HUES48 (cell line): ENCODE measurements around the gene MAGI1.
A peak's percentile ranks its signal among the peaks of the same experiment; 100 is the strongest.

ENCODE experiments used
- H3K27ac ChIP-seq: one replicate; pipeline ENCODE4 v1.7.0; 2013; ENCODE audit warnings: low read depth, low read length, inconsistent platforms
- H3K27me3 ChIP-seq: 2 replicates; pipeline ENCODE4 v1.6.1; 2013; ENCODE audit warnings: mild to moderate bottlenecking, low read length; ENCODE audit not compliant: control insufficient read depth, insufficient read depth
- H3K36me3 ChIP-seq: 2 replicates; pipeline ENCODE4 v1.6.1; 2013; ENCODE audit warnings: low read length; ENCODE audit not compliant: control insufficient read depth, insufficient read depth
- H3K4me1 ChIP-seq: 2 replicates; pipeline ENCODE4 v1.6.1; 2013; ENCODE audit warnings: mild to moderate bottlenecking, low read length; ENCODE audit not compliant: control insufficient read depth, insufficient read depth
- H3K4me3 ChIP-seq: 2 replicates; pipeline ENCODE4 v1.5.1; 2013; ENCODE audit warnings: mild to moderate bottlenecking, low read depth, low read length
- H3K9ac ChIP-seq: 2 replicates; pipeline ENCODE4 v1.6.1; 2013; ENCODE audit warnings: mild to moderate bottlenecking, low read depth, low read length, moderate library complexity
- H3K9me3 ChIP-seq: 2 replicates; pipeline ENCODE4 v1.6.1; 2013; ENCODE audit warnings: low read length; ENCODE audit not compliant: control insufficient read depth, insufficient read depth

The MAGI1 gene

GRCh38 chr3:65971293-65972252, 67.1 kb downstream of the MAGI1 start:
- Histone ChIP-seq H3K36me3 (no peaks in the 10 kb centered on the region), H3K27me3 (no peaks in the 10 kb centered on the region), H3K9ac (no peak overlapping the region), H3K4me3 (no peak overlapping the region), H3K4me1 (peaks cover 8% of the 10 kb centered on the region; the same call in 1 of the 2 replicates), H3K9me3 (no peaks in the 10 kb centered on the region), H3K27ac (peak overlapping the region; percentile 46)

DNA sequence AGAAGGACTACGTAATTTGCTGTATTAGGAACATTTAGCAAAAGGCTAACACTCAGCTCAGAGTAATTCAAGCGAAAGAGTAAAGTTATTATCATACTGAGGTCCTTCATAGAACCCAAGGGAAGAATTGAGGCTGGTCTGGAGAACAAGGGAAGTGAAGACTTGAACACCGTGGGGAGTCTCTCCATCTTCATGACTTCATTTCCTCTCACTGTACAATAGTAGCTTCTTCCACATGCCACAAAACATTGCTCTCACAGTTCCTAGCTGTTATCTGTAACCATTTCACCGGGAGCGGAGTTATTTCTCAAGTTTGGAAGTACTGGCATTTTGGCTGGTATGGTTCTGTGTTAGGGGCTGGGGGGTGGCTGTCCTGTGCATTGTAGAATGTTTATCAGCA, 69.7 kb downstream of the MAGI1 start:
- Histone ChIP-seq H3K27ac (peak overlapping the region; percentile 26), H3K9me3 (no peaks in the 10 kb centered on the region), H3K36me3 (no peaks in the 10 kb centered on the region), H3K9ac (no peak overlapping the region), H3K4me1 (peaks cover 25% of the 10 kb centered on the region), H3K27me3 (no peaks in the 10 kb centered on the region), H3K4me3 (no peak overlapping the region)

DNA sequence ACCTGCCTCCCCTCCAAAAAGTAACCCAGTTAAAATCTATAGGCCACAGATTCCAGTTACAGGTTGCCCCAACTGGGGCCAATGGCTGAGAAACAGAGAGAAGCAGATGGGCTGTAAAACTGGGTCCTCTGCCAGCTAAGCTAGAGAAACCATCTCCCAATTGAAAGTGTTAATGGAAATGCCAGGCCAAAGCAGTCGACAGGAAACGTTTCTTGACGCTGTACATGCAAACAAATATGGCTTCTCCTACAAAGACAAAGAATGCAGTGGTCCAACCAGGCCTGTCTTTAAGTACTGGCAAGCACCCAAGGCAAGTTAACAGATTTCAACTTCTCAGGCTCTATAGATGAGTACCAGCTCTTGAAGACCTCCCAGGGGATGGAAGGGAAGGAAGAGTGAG, 71.3 kb downstream of the MAGI1 start:
- peaks cover 30% of the 10 kb centered on the region for H3K4me1 ChIP-seq

GRCh38 chr3:65964838-65965237, 73.9 kb downstream of the MAGI1 start:
- H3K27me3 ChIP-seq, result no peaks in the 10 kb centered on the region
- H3K27ac ChIP-seq, result peak overlapping the region; percentile 93
- no peaks in the 10 kb centered on the region for H3K9me3 ChIP-seq
- no peak overlapping the region for H3K4me3 ChIP-seq
- H3K4me1 ChIP-seq, result peaks cover 25% of the 10 kb centered on the region
- H3K36me3 ChIP-seq, result no peaks in the 10 kb centered on the region
- no peak overlapping the region for H3K9ac ChIP-seq

More for the DNA sequence above, 71.3 kb downstream of the MAGI1 start:
- Histone ChIP-seq H3K9ac (no peak overlapping the region), H3K27ac (no peak overlapping the region), H3K27me3 (no peaks in the 10 kb centered on the region), H3K36me3 (no peaks in the 10 kb centered on the region), H3K4me3 (no peak overlapping the region), H3K9me3 (no peaks in the 10 kb centered on the region)

DNA sequence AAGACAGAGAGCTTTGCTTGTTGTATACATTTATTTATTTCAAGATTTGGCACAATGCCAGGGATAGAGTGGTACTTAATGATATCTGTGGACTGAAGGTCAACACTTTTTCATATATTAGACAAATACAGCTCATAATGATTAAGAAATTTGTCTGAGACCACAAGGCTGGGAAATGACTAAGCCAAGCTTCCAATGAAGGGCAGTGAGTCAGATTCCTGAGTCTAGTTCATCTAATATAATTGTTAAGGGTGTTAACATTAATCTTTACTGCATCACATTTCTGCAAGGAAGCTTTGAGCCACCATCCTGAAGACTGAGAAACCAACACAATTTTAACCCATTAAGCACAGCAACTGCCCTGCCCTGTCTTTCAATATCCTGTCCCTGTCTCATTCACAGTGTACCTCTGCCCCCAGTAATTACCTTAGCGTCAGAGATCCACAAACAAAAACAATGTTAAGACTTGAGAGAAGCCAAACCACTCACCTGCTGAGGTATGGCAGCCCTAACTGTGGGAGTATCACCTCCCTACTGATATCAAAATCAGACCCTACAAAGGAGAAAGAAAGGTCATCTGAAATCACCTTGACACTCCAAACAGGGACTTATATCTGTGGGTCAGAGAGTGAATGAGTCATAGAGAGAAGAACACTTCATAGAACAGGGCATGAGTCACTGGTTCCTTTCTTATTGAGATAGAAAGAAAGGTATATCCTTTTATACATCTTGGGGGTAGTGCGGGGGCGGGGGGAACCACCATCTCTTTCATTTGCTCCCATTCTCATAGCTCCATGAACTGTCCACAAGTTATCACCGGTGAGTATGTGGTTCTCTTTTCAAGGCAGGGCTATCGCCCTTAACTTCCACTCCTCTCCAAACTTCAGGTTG, 74.7 kb downstream of the MAGI1 start:
- no peaks in the 10 kb centered on the region for H3K27me3 ChIP-seq
- H3K9me3 ChIP-seq, result no peaks in the 10 kb centered on the region
- H3K27ac ChIP-seq, result peak overlapping the region; percentile 93
- H3K9ac ChIP-seq, result 0 out of 2 replicates have a peak overlapping the region, but pooled peaks have one; percentile 41
- no peaks in the 10 kb centered on the region for H3K36me3 ChIP-seq
- H3K4me3 ChIP-seq, result peak overlapping the region; percentile 24; the same call in 1 of the 2 replicates
- peaks cover 23% of the 10 kb centered on the region for H3K4me1 ChIP-seq

GRCh38 chr3:65961733-65962132, 77.0 kb downstream of the MAGI1 start:
- H3K36me3 ChIP-seq, result no peaks in the 10 kb centered on the region
- H3K4me3 ChIP-seq, result no peak overlapping the region
- H3K27ac ChIP-seq, result no peak overlapping the region
- no peaks in the 10 kb centered on the region for H3K9me3 ChIP-seq
- no peaks in the 10 kb centered on the region for H3K27me3 ChIP-seq
- no peak overlapping the region for H3K9ac ChIP-seq
- peaks cover 21% of the 10 kb centered on the region for H3K4me1 ChIP-seq

DNA sequence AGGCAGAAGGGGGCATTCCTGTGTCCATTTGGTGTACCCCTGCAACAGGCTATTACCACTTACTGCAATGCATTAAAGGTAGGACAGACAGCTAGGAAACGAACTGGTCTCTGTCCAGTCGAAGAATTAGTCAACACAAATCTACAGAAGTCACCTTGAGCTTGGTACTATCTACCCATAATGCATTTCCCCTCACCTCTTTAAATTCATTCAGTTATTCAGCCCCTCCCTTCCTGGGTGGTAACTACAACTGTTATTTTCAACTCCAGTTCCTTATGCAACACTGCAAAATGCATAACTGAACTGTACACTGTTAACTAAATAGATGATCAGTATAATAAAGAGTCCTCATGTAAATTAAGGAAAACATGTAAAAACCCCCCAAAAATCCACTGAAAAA, 77.6 kb downstream of the MAGI1 start:
- Histone ChIP-seq H3K4me3 (no peak overlapping the region), H3K27me3 (no peaks in the 10 kb centered on the region), H3K4me1 (peaks cover 21% of the 10 kb centered on the region), H3K36me3 (no peaks in the 10 kb centered on the region), H3K27ac (no peak overlapping the region), H3K9me3 (no peaks in the 10 kb centered on the region), H3K9ac (no peak overlapping the region)

DNA sequence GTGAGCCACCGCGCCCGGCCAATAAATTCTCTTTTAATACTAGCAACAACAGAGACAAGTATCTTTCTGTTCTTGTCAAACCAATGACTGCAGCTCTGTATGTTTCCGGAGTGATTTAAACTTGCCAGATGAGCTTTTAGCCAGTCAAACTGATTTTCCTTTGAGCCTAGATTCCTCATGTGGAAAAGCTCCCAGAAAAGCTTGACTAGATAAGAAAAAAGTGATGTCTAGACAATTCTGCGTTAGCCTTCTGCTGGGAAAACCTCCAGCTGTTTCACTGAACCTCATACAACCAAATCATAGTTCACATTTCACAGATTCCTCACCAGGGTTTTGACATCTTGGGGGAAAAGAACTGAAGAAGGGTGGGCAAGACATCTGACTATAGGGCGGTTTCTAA, 78.6 kb downstream of the MAGI1 start:
- Histone ChIP-seq H3K9me3 (no peaks in the 10 kb centered on the region), H3K4me3 (no peak overlapping the region), H3K36me3 (no peaks in the 10 kb centered on the region), H3K9ac (no peak overlapping the region), H3K4me1 (peaks cover 15% of the 10 kb centered on the region), H3K27me3 (no peaks in the 10 kb centered on the region), H3K27ac (no peak overlapping the region)

GRCh38 chr3:65958216-65958615, 80.5 kb downstream of the MAGI1 start:
- H3K27me3 ChIP-seq, result no peaks in the 10 kb centered on the region

GRCh38 chr3:65955792-65956477, 82.8 kb downstream of the MAGI1 start:
- Histone ChIP-seq H3K27ac (peak overlapping the region; percentile 11), H3K9ac (no peak overlapping the region), H3K27me3 (no peaks in the 10 kb centered on the region), H3K4me1 (peaks cover 37% of the 10 kb centered on the region), H3K36me3 (no peaks in the 10 kb centered on the region), H3K9me3 (no peaks in the 10 kb centered on the region), H3K4me3 (no peak overlapping the region)

More at GRCh38 chr3:65958216-65958615, 80.5 kb downstream of the MAGI1 start:
- H3K27ac ChIP-seq, result no peak overlapping the region
- H3K36me3 ChIP-seq, result no peaks in the 10 kb centered on the region
- H3K4me3 ChIP-seq, result no peak overlapping the region
- H3K4me1 ChIP-seq, result peaks cover 18% of the 10 kb centered on the region
- H3K9ac ChIP-seq, result no peak overlapping the region
- H3K9me3 ChIP-seq, result no peaks in the 10 kb centered on the region
